Neural progenitor cell (in vitro differentiated cells): ENCODE data around the gene AKR1C1.
"Not testable (repeated sequence)": the region's sequence is repeated elsewhere in the genome, so short reads cannot be mapped to it uniquely, and the experiment has no call there.

Source experiments
- EZH2 ChIP-seq: fragments of 200-600 bp; sonication (generic); IDR thresholded peaks from 2 replicates; pipeline ENCODE4 v1.6.1; 2017; ENCODE audit warnings: antibody characterized with exemption, mild to moderate bottlenecking, moderate library complexity
- EZH2phosphoT487 ChIP-seq: fragments of 200-600 bp; sonication (generic); IDR thresholded peaks from 2 replicates; pipeline ENCODE4 v1.6.1; 2017; ENCODE audit warnings: antibody characterized with exemption
- TF ChIP-seq, protein P1 (sequence below): fragments of 200-600 bp; sonication (generic); IDR thresholded peaks from 2 replicates; pipeline ENCODE4 v1.5.1; 2017; ENCODE audit warnings: antibody characterized with exemption, mild to moderate bottlenecking

GRCh38 chr10:4940073-4940428, 23.2 kb upstream of the AKR1C1 start:
- TF ChIP-seq, protein P1, sequence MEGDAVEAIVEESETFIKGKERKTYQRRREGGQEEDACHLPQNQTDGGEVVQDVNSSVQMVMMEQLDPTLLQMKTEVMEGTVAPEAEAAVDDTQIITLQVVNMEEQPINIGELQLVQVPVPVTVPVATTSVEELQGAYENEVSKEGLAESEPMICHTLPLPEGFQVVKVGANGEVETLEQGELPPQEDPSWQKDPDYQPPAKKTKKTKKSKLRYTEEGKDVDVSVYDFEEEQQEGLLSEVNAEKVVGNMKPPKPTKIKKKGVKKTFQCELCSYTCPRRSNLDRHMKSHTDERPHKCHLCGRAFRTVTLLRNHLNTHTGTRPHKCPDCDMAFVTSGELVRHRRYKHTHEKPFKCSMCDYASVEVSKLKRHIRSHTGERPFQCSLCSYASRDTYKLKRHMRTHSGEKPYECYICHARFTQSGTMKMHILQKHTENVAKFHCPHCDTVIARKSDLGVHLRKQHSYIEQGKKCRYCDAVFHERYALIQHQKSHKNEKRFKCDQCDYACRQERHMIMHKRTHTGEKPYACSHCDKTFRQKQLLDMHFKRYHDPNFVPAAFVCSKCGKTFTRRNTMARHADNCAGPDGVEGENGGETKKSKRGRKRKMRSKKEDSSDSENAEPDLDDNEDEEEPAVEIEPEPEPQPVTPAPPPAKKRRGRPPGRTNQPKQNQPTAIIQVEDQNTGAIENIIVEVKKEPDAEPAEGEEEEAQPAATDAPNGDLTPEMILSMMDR, result not testable (repeated sequence)
- TF ChIP-seq EZH2phosphoT487, EZH2: not testable (repeated sequence)
